Melanocyte of skin (primary cell): ENCODE measurements around the gene CCR5. TPM values are rescaled to one million over a fixed set of nuclear protein-coding genes. Genes with fewer than 3 reads are reported as not detected.

Source experiments
- total RNA-seq, 2 donors: library from RNA; depleted of rRNA; stranded (reverse); fragments of >200 nt; gene quantifications; 2 replicates each; pipeline ENCODE4 v1.2.3, GENCODE V29; 2012

CCR5 gene
- not detected for total RNA-seq

GRCh38 chr3:46370839-46371518 lies at the start of gene CCR5:
CCR5 (plus strand) TSS chr3:46370946; CDS start chr3:46372903, 1,957 bp downstream.

GRCh38 chr3:46353647-46354410 lies 16.9 kb upstream of the CCR5 start, which contains the start of gene CCR2:
CCR2 (plus strand) TSS chr3:46354111; CDS start chr3:46357528, 3,417 bp downstream.

GRCh38 chr3:46406788-46407611 lies 36.3 kb downstream of the CCR5 start, which contains the start of the genes CCR5AS and CCRL2:
CCR5AS (minus strand) TSS chr3:46407066.
CCRL2 (plus strand) TSS chr3:46407259; CDS start chr3:46408080, 821 bp downstream.

Other genes starting within 250 kb of the CCR5 start
- gene CCR1, start 162.6 kb upstream of the CCR5 start, total RNA-seq, result under 1 TPM in 1 of 2 donors, not detected in 1; 0.67 TPM
- gene CCR3, start 128.5 kb upstream of the CCR5 start, total RNA-seq, result not detected
- not detected for gene CCR2, start 16.8 kb upstream of the CCR5 start, total RNA-seq
- under 1 TPM in 1 of 2 donors, not detected in 1; 0.33 TPM for gene CCRL2, start 36.3 kb downstream of the CCR5 start, total RNA-seq
- 1 to 10 TPM in 1 of 2 donors, not detected in 1; 3.4 TPM for gene LTF, start 94.0 kb downstream of the CCR5 start, total RNA-seq
- gene RTP3, start 127.0 kb downstream of the CCR5 start, total RNA-seq, result not detected
- gene LRRC2, start 195.4 kb downstream of the CCR5 start, total RNA-seq, result 1 to 10 TPM; 2.0 to 8.3 TPM
- not detected for gene FAM240A, start 241.6 kb downstream of the CCR5 start, total RNA-seq